Keratinocyte (primary cell): ENCODE measurements around the gene KRT4. TPM values are rescaled to one million over a fixed set of nuclear protein-coding genes. Genes with fewer than 3 reads are reported as not detected.
A peak's percentile ranks its signal among the peaks of the same experiment; 100 is the strongest.

ENCODE experiments used
- DNase-seq: peaks from one replicate; pipeline ENCODE4 v3.0.0-alpha.2; 2011; ENCODE audit warnings: low read depth, missing footprints, low spot score
- FAIRE-seq: peaks from 2 replicates; lab custom pipeline; 2011; peaks lifted over from hg19 to GRCh38; lab: Jason Lieb, UNC
- H2AFZ ChIP-seq: 2 replicates; pipeline ENCODE4 v1.6.0; 2012; ENCODE audit warnings: low read length, control low read depth, inconsistent platforms; ENCODE audit not compliant: control insufficient read depth
- H3K27ac ChIP-seq: 2 replicates; pipeline ENCODE4 v1.5.1; 2011; ENCODE audit warnings: low read length; ENCODE audit not compliant: control insufficient read depth, insufficient read depth
- H3K27me3 ChIP-seq: 3 replicates; pipeline ENCODE4 v1.6.0; 2011; ENCODE audit warnings: low read length; ENCODE audit not compliant: control insufficient read depth, insufficient read depth; ENCODE audit errors: extremely low read depth
- H3K36me3 ChIP-seq, 2 experiments: 2 replicates in 1 of 2; 3 replicates in 1 of 2; pipeline ENCODE4 v1.5.1; 2011; ENCODE audit warnings: low read length in 2 of 2, mild to moderate bottlenecking in 1 of 2; ENCODE audit not compliant: control insufficient read depth in 2 of 2, insufficient read depth in 2 of 2; ENCODE audit errors: extremely low read depth in 1 of 2
- H3K4me1 ChIP-seq: 3 replicates; pipeline ENCODE4 v1.5.1; 2011; ENCODE audit warnings: low read length; ENCODE audit not compliant: control insufficient read depth, insufficient read depth; ENCODE audit errors: extremely low read depth
- H3K4me2 ChIP-seq: 3 replicates; pipeline ENCODE4 v1.6.0; 2011; ENCODE audit warnings: low read depth, low read length; ENCODE audit not compliant: control insufficient read depth, insufficient read depth; ENCODE audit errors: extremely low read depth
- H3K4me3 ChIP-seq, 3 experiments: fragments of 200-600 bp in 1 of 3; sonication (generic) in 1 of 3; 2 replicates in 2 of 3; 3 replicates in 1 of 3; pipeline ENCODE4 v1.5.1; 2011 to 2016; ENCODE audit warnings: low read length in 3 of 3, mild to moderate bottlenecking in 3 of 3, control low read depth in 2 of 3, inconsistent platforms in 1 of 3, low read depth in 1 of 3, mixed read lengths in 1 of 3, mixed run types in 1 of 3, moderate library complexity in 1 of 3; ENCODE audit not compliant: control insufficient read depth in 2 of 3, insufficient read depth in 2 of 3; ENCODE audit errors: extremely low read depth in 1 of 3
- H3K79me2 ChIP-seq: 2 replicates; pipeline ENCODE4 v1.6.0; 2012; ENCODE audit warnings: low read length; ENCODE audit not compliant: control insufficient read depth, insufficient read depth
- H3K9ac ChIP-seq: 3 replicates; pipeline ENCODE4 v1.6.0; 2011; ENCODE audit warnings: low read length; ENCODE audit not compliant: control insufficient read depth, insufficient read depth; ENCODE audit errors: extremely low read depth
- H3K9me1 ChIP-seq: 3 replicates; pipeline ENCODE4 v1.6.0; 2011; ENCODE audit warnings: low read length; ENCODE audit not compliant: control insufficient read depth, insufficient read depth; ENCODE audit errors: extremely low read depth
- H3K9me3 ChIP-seq: 2 replicates; pipeline ENCODE4 v1.5.1; 2012; ENCODE audit warnings: low read depth, low read length; ENCODE audit not compliant: control insufficient read depth
- H4K20me1 ChIP-seq: 3 replicates; pipeline ENCODE4 v1.6.0; 2011; ENCODE audit warnings: low read length; ENCODE audit not compliant: control insufficient read depth, insufficient read depth; ENCODE audit errors: extremely low read depth
- CTCF ChIP-seq, 3 experiments: IDR thresholded peaks in 1 of 3; conservative IDR thresholded peaks in 1 of 3; optimal IDR thresholded peaks in 1 of 3; 2 replicates in 2 of 3; 3 replicates in 1 of 3; pipeline versions ENCODE3 to v1.5.1; 2011; ENCODE audit warnings: low read length in 3 of 3, mild to moderate bottlenecking in 3 of 3, moderate library complexity in 2 of 3, control low read depth in 1 of 3, inconsistent platforms in 1 of 3; ENCODE audit not compliant: insufficient read depth in 2 of 3; ENCODE audit errors: extremely low read depth in 1 of 3
- EZH2 ChIP-seq: IDR thresholded peaks from one replicate; pipeline ENCODE4 v1.6.1; 2012; ENCODE audit warnings: inconsistent platforms, mild to moderate bottlenecking, low read length, moderate library complexity
- dilution Hi-C: fragments of 300-500 bp; cut with MboI; formaldehyde crosslinking; loops from one replicate; pipeline ENCODE4 v1.7.0; 2020; ENCODE audit warnings: low sequenced_read_pairs; ENCODE audit not compliant: extremely low pct_ligation_motif_present
- polyA plus RNA-seq, 5 experiments: library from polyadenylated mRNA; depleted of rRNA in 3 of 5; stranded (reverse) in 3 of 5; stranded (forward) in 1 of 5; unstranded in 1 of 5; fragments of >200 nt; gene quantifications; 1 replicate in 1 of 5; 2 replicates in 3 of 5; 3 replicates in 1 of 5; pipeline versions ENCODE4 v1.2.1 to v1.2.3, GENCODE V29; 2011 to 2012; ENCODE audit warnings: missing spikeins in 2 of 5, low read depth in 1 of 5, low replicate concordance in 1 of 5

The KRT4 gene
- polyA plus RNA-seq, 1 donor (not counting 4 experiments of a cell fraction or from before 2014, with no cell fraction given), result 2.0 TPM

DNA sequence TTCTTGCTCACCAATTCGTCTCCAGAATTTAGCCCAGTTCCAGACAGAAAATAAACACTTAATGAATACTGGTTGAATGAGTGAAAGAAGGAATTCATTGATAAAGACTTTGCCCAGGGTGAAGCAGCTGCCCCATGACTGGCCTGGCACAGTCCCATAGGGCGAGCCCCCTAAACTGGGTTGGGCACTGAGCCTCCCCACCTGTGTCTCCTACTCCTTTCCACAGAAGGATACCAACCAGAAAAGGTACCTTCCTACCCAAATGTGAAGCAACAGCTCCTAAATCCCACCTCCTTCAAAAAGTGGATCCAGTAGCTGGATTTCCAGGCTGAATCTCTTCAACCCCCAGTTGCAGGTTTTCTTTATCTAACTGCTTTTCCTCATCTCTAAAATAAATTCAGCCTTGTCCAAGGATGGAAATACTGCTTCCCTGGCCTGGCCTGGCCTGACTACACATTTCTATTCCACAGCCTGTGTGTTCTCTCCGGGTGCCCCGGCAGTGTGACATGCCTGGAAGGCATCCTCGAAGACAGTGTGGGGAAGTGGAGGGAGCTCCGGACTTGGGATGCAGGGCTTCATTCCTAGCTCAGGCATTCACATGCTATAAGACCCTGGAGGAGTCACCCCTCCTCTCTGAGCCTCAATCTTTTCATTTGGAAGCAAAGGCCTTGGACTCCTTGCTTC is 25.6 kb downstream of the KRT4 start:
- Histone ChIP-seq H3K79me2 (no peaks in the 10 kb centered on the region), H3K4me1 (no peaks in the 10 kb centered on the region), H4K20me1 (no peaks in the 10 kb centered on the region), H3K4me2 (no peak overlapping the region), H3K36me3 (no peaks in the 10 kb centered on the region), H3K4me3 (no peak overlapping the region), H3K27me3 (peaks cover 68% of the 10 kb centered on the region), H2AFZ (no peak overlapping the region), H3K9ac (no peak overlapping the region), H3K27ac (no peak overlapping the region), H3K9me1 (no peaks in the 10 kb centered on the region), H3K9me3 (no peaks in the 10 kb centered on the region)
- FAIRE-seq (no peak), DNase-seq (no peak)
- TF ChIP-seq EZH2 (no peak), CTCF (optimal IDR thresholded peaks at IDR 0.05 in 1 of 3, IDR thresholded peaks at IDR 0.05 in 1 of 3, conservative IDR thresholded peaks at IDR 0.05 in 1 of 3; ENCODE audit: extremely low read depth in 1 of 3, insufficient read depth in 2 of 3, low read length in 3 of 3) (no peak)
- dilution Hi-C loops, result no loop called here

- Histone ChIP-seq H3K79me2 (no peaks in the 10 kb centered on the region), H3K4me3 (no peak overlapping the region), H3K4me1 (no peaks in the 10 kb centered on the region), H3K27me3 (peaks cover 67% of the 10 kb centered on the region), H3K4me2 (no peak overlapping the region), H3K36me3 (no peaks in the 10 kb centered on the region), H2AFZ (no peak overlapping the region), H3K27ac (no peak overlapping the region), H3K9me1 (no peaks in the 10 kb centered on the region), H3K9me3 (no peaks in the 10 kb centered on the region), H4K20me1 (no peaks in the 10 kb centered on the region), H3K9ac (no peak overlapping the region)
- peak; percentile 21 for TF ChIP-seq EZH2
- no peak for TF ChIP-seq CTCF (optimal IDR thresholded peaks at IDR 0.05 in 1 of 3, IDR thresholded peaks at IDR 0.05 in 1 of 3, conservative IDR thresholded peaks at IDR 0.05 in 1 of 3; ENCODE audit: extremely low read depth in 1 of 3, insufficient read depth in 2 of 3, low read length in 3 of 3)
- dilution Hi-C loops, result no loop called here
- DNase-seq (no peak), FAIRE-seq (no peak)
These were observed 26.4 kb downstream of the KRT4 start for GRCh38 chr12:52787324-52788191.
